Ovary (tissue), 9 donors: ENCODE results near the gene HS6ST2. TPM values are rescaled to one million over a fixed set of nuclear protein-coding genes. Genes with fewer than 3 reads are reported as not detected.

Experiments used
- DNase-seq, 5 donors: peaks; one replicate each; pipeline ENCODE4 v3.0.0-alpha.2; 2019 to 2020
- H3K27ac ChIP-seq, 2 donors: fragments of 200-600 bp; one replicate each; pipeline versions ENCODE4 v1.5.1 to v1.8.0; 2019 to 2022
- H3K27me3 ChIP-seq: fragments of 200-600 bp; one replicate; pipeline ENCODE4 v1.8.0; 2022
- H3K36me3 ChIP-seq: fragments of 200-600 bp; sonication (generic); one replicate; pipeline ENCODE4 v1.5.1; 2019
- H3K4me1 ChIP-seq: one replicate; pipeline ENCODE4 v1.8.1; 2013; ENCODE audit warnings: mild to moderate bottlenecking, moderate library complexity; ENCODE audit not compliant: insufficient read depth
- H3K4me3 ChIP-seq: fragments of 200-600 bp; sonication (generic); one replicate; pipeline ENCODE4 v1.5.1; 2017
- H3K9me3 ChIP-seq, 2 donors: fragments of 200-600 bp in 1 of 2; sonication (generic) in 1 of 2; one replicate each; pipeline versions ENCODE4 v1.5.1 to v1.8.1; 2013 to 2019; ENCODE audit warnings: mild to moderate bottlenecking in 1 of 2, moderate library complexity in 1 of 2
- CTCF ChIP-seq, 3 donors: fragments of 450-650 bp in 2 of 3; fragments of 200-600 bp in 1 of 3; IDR thresholded peaks; one replicate each; pipeline versions ENCODE4 v1.5.1 to v1.8.0; 2016 to 2022; ENCODE audit warnings: antibody characterized with exemption in 3 of 3, mild to moderate bottlenecking in 1 of 3
- EP300 ChIP-seq: sonication (generic); formaldehyde crosslinking; IDR thresholded peaks from one replicate; pipeline ENCODE4 v1.6.1; 2017; ENCODE audit warnings: antibody characterized with exemption
- POLR2A ChIP-seq: fragments of 450-650 bp; IDR thresholded peaks from one replicate; pipeline ENCODE4 v1.6.1; 2017; ENCODE audit warnings: antibody characterized with exemption, mild to moderate bottlenecking, moderate library complexity
- WGBS, 3 donors: extraction: QIAGEN DNeasy Blood & Tissue Kit in 1 of 3; methylation state at CpG; one replicate each; pipeline versions ENCODE4 v1.1.5 to v1.1.7; 2013 to 2017; 5-methylcytosine and 5-hydroxymethylcytosine counted together
- intact Hi-C, 4 donors: fragments of 100-400 bp; cut with DNase I; formaldehyde crosslinking; loops; one replicate each; pipeline versions ENCODE4 v1.11.0 to v1.15.1; 2022 to 2023
- polyA plus RNA-seq, 2 donors: library from polyadenylated mRNA; stranded (reverse); fragments of 200-250 nt in 1 of 2; fragments of 350-450 nt in 1 of 2; fragmentation: Illumina TruSeq in 1 of 2; extraction: RNeasy Lipid Tissue Mini Kit (QIAGEN cat#74804) in 1 of 2; gene quantifications; one replicate each; pipeline ENCODE4 v1.2.3, GENCODE V29; 2013 to 2014
- small RNA-seq: library from RNA; depleted of rRNA; stranded (forward); fragments of <200 nt; gene quantifications from one replicate; pipeline ENCODE3, GENCODE V24; 2016
- total RNA-seq, 7 donors: library from RNA; depleted of rRNA in 2 of 7; stranded (reverse); fragments of >200 nt in 2 of 7; fragmentation: NEBNext Ultra II Directional in 3 of 7; extraction: Animal tissue kit (Norgen Biotek cat#: 25700) in 3 of 7; gene quantifications; one replicate each; pipeline versions ENCODE4 v1.1.0 to v1.2.4, GENCODE V29; 2016 to 2023
- donor health status: DM: no; HTN: no; CAD: no; lungs with moderate emphysema.
- donor health status: DM: no; HTN: no; CAD: no.
- donor health status: Bipolar disorder and iron deficiency.
- donor health status: DM: yes; HTN: yes; CAD: no.
- donor health status: DM: no; HTN: no; CAD: no.
- donor health status: DM: yes; HTN: yes; CAD: no.

The HS6ST2 gene
- total and polyA plus RNA-seq, 9 donors, result 5.9 to 29.0 (median 12.9) TPM

GRCh38 chrX:132584936-132585335, 373.5 kb downstream of the HS6ST2 start:
- Histone ChIP-seq H3K9me3 (no peaks in the 10 kb centered on the region), H3K27ac (no peak overlapping the region), H3K4me3 (no peak overlapping the region), H3K4me1 (no peaks in the 10 kb centered on the region), H3K36me3 (no peaks in the 10 kb centered on the region), H3K27me3 (no peaks in the 10 kb centered on the region)
- WGBS, 3 donors, result 68 to 82% (median 70%) methylated on average over 4 of the region's 4 CpGs
- intact Hi-C loops, result no loop called here
- no peak for DNase-seq
- TF ChIP-seq CTCF (IDR thresholded peaks at IDR 0.05), result no peak
- no peak for TF ChIP-seq POLR2A
- TF ChIP-seq EP300, result no peak

GRCh38 chrX:132576939-132577338, 381.5 kb downstream of the HS6ST2 start:
- Histone ChIP-seq H3K4me3 (no peak overlapping the region), H3K36me3 (no peaks in the 10 kb centered on the region), H3K4me1 (no peaks in the 10 kb centered on the region), H3K27me3 (no peaks in the 10 kb centered on the region), H3K9me3 (no peaks in the 10 kb centered on the region), H3K27ac (no peak overlapping the region)
- 32 to 48% (median 36%) methylated on average over 2 of the region's 2 CpGs for WGBS, 3 donors
- intact Hi-C loops, result no loop called here
- TF ChIP-seq POLR2A, result no peak
- no peak for TF ChIP-seq CTCF (IDR thresholded peaks at IDR 0.05)
- no peak for TF ChIP-seq EP300
- no peak for DNase-seq

Small RNA genes lying within 50 kb of the gene (small RNA-seq; reads per million reads assigned to genes)
- gene RNU6-98P (not detected), gene Z82205.1 (not detected)

Other genes with a start within 250 kb of the HS6ST2 start
- gene USP26, start 138.5 kb upstream of the HS6ST2 start, total RNA-seq, result not detected
- not detected for gene USP26, start 138.5 kb upstream of the HS6ST2 start, polyA plus RNA-seq